ENCODE results near the gene IL18RAP.

The IL18RAP gene

GRCh38 chr2:102420290-102420689 lies 2.7 kb upstream of the IL18RAP start:
- H3K27ac ChIP-seq (ENCODE audit: low read depth, low read length), result no peak overlapping the region
- no peaks in the 10 kb centered on the region for H3K4me1 ChIP-seq (ENCODE audit: control insufficient read depth in 5 of 5, insufficient read depth in 5 of 5, low read length in 5 of 5)
- H3K4me3 ChIP-seq (ENCODE audit: low read depth in 1 of 5, low read length in 5 of 5), result no peak overlapping the region
- H3K9ac ChIP-seq (ENCODE audit: low read length in 5 of 5), result no peak overlapping the region
- no peaks in the 10 kb centered on the region for H3K36me3 ChIP-seq (ENCODE audit: control insufficient read depth in 5 of 5, insufficient read depth in 5 of 5, low read length in 5 of 5)
- H3K27me3 ChIP-seq (ENCODE audit: control insufficient read depth in 5 of 5, insufficient read depth in 4 of 5, low read length in 5 of 5), result no peaks in the 10 kb centered on the region
- H3K9me3 ChIP-seq (ENCODE audit: control insufficient read depth in 5 of 5, low read length in 5 of 5), result no peaks in the 10 kb centered on the region

- Histone ChIP-seq H3K9ac (ENCODE audit: low read length in 5 of 5) (no peak overlapping the region), H3K27me3 (ENCODE audit: control insufficient read depth in 5 of 5, insufficient read depth in 4 of 5, low read length in 5 of 5) (no peaks in the 10 kb centered on the region), H3K36me3 (ENCODE audit: control insufficient read depth in 5 of 5, insufficient read depth in 5 of 5, low read length in 5 of 5) (no peaks in the 10 kb centered on the region), H3K27ac (ENCODE audit: low read depth, low read length) (no peak overlapping the region), H3K9me3 (ENCODE audit: control insufficient read depth in 5 of 5, low read length in 5 of 5) (no peaks in the 10 kb centered on the region), H3K4me3 (ENCODE audit: low read depth in 1 of 5, low read length in 5 of 5) (no peak overlapping the region), H3K4me1 (ENCODE audit: control insufficient read depth in 5 of 5, insufficient read depth in 5 of 5, low read length in 5 of 5) (no peaks in the 10 kb centered on the region)
These were observed 835 bp upstream of the IL18RAP start for GRCh38 chr2:102421890-102422759.

GRCh38 chr2:102423368-102423767 lies 408 bp downstream of the IL18RAP start:
- Histone ChIP-seq H3K27ac (ENCODE audit: low read depth, low read length) (no peak overlapping the region), H3K36me3 (ENCODE audit: control insufficient read depth in 5 of 5, insufficient read depth in 5 of 5, low read length in 5 of 5) (no peaks in the 10 kb centered on the region), H3K4me1 (ENCODE audit: control insufficient read depth in 5 of 5, insufficient read depth in 5 of 5, low read length in 5 of 5) (no peaks in the 10 kb centered on the region), H3K27me3 (ENCODE audit: control insufficient read depth in 5 of 5, insufficient read depth in 4 of 5, low read length in 5 of 5) (no peaks in the 10 kb centered on the region), H3K9ac (ENCODE audit: low read length in 5 of 5) (no peak overlapping the region), H3K9me3 (ENCODE audit: control insufficient read depth in 5 of 5, low read length in 5 of 5) (no peaks in the 10 kb centered on the region), H3K4me3 (ENCODE audit: low read depth in 1 of 5, low read length in 5 of 5) (no peak overlapping the region)

GRCh38 chr2:102424754-102425153 lies 1.8 kb downstream of the IL18RAP start:
- no peaks in the 10 kb centered on the region for H3K36me3 ChIP-seq (ENCODE audit: control insufficient read depth in 5 of 5, insufficient read depth in 5 of 5, low read length in 5 of 5)
- H3K9ac ChIP-seq (ENCODE audit: low read length in 5 of 5), result no peak overlapping the region
- H3K9me3 ChIP-seq (ENCODE audit: control insufficient read depth in 5 of 5, low read length in 5 of 5), result peaks cover 0 to 2% (median 0%) of the 10 kb centered on the region in 5 donors
- H3K4me3 ChIP-seq (ENCODE audit: low read depth in 1 of 5, low read length in 5 of 5), result no peak overlapping the region
- no peaks in the 10 kb centered on the region for H3K4me1 ChIP-seq (ENCODE audit: control insufficient read depth in 5 of 5, insufficient read depth in 5 of 5, low read length in 5 of 5)
- no peaks in the 10 kb centered on the region for H3K27me3 ChIP-seq (ENCODE audit: control insufficient read depth in 5 of 5, insufficient read depth in 4 of 5, low read length in 5 of 5)
- no peak overlapping the region for H3K27ac ChIP-seq (ENCODE audit: low read depth, low read length)

GRCh38 chr2:102425441-102426132 lies 2.6 kb downstream of the IL18RAP start:
- Histone ChIP-seq H3K27ac (ENCODE audit: low read depth, low read length) (no peak overlapping the region), H3K4me3 (ENCODE audit: low read depth in 1 of 5, low read length in 5 of 5) (no peak overlapping the region), H3K9me3 (ENCODE audit: control insufficient read depth in 5 of 5, low read length in 5 of 5) (peaks cover 0 to 2% (median 0%) of the 10 kb centered on the region in 5 donors), H3K36me3 (ENCODE audit: control insufficient read depth in 5 of 5, insufficient read depth in 5 of 5, low read length in 5 of 5) (no peaks in the 10 kb centered on the region), H3K9ac (ENCODE audit: low read length in 5 of 5) (no peak overlapping the region), H3K4me1 (ENCODE audit: control insufficient read depth in 5 of 5, insufficient read depth in 5 of 5, low read length in 5 of 5) (no peaks in the 10 kb centered on the region), H3K27me3 (ENCODE audit: control insufficient read depth in 5 of 5, insufficient read depth in 4 of 5, low read length in 5 of 5) (no peaks in the 10 kb centered on the region)

- Histone ChIP-seq H3K36me3 (ENCODE audit: control insufficient read depth in 5 of 5, insufficient read depth in 5 of 5, low read length in 5 of 5) (no peaks in the 10 kb centered on the region), H3K9me3 (ENCODE audit: control insufficient read depth in 5 of 5, low read length in 5 of 5) (peaks cover 0 to 2% (median 0%) of the 10 kb centered on the region in 5 donors), H3K27me3 (ENCODE audit: control insufficient read depth in 5 of 5, insufficient read depth in 4 of 5, low read length in 5 of 5) (peaks cover 0 to 4% (median 0%) of the 10 kb centered on the region in 5 donors), H3K4me1 (ENCODE audit: control insufficient read depth in 5 of 5, insufficient read depth in 5 of 5, low read length in 5 of 5) (no peaks in the 10 kb centered on the region), H3K9ac (ENCODE audit: low read length in 5 of 5) (no peak overlapping the region), H3K4me3 (ENCODE audit: low read depth in 1 of 5, low read length in 5 of 5) (no peak overlapping the region), H3K27ac (ENCODE audit: low read depth, low read length) (no peak overlapping the region)
These were observed 4.3 kb downstream of the IL18RAP start for GRCh38 chr2:102427249-102427648.

- no peak overlapping the region for H3K9ac ChIP-seq (ENCODE audit: low read length in 5 of 5)
- H3K27me3 ChIP-seq (ENCODE audit: control insufficient read depth in 5 of 5, insufficient read depth in 4 of 5, low read length in 5 of 5), result peaks cover 0 to 4% (median 0%) of the 10 kb centered on the region in 5 donors
- H3K36me3 ChIP-seq (ENCODE audit: control insufficient read depth in 5 of 5, insufficient read depth in 5 of 5, low read length in 5 of 5), result no peaks in the 10 kb centered on the region
- no peak overlapping the region for H3K27ac ChIP-seq (ENCODE audit: low read depth, low read length)
- H3K9me3 ChIP-seq (ENCODE audit: control insufficient read depth in 5 of 5, low read length in 5 of 5), result peaks cover 0 to 2% (median 0%) of the 10 kb centered on the region in 5 donors
- H3K4me3 ChIP-seq (ENCODE audit: low read depth in 1 of 5, low read length in 5 of 5), result no peak overlapping the region
- H3K4me1 ChIP-seq (ENCODE audit: control insufficient read depth in 5 of 5, insufficient read depth in 5 of 5, low read length in 5 of 5), result no peaks in the 10 kb centered on the region
These were observed 5.6 kb downstream of the IL18RAP start for GRCh38 chr2:102428573-102428972.

GRCh38 chr2:102432386-102432785 lies 9.4 kb downstream of the IL18RAP start:
- peaks cover 0 to 8% (median 0%) of the 10 kb centered on the region in 5 donors for H3K4me1 ChIP-seq (ENCODE audit: control insufficient read depth in 5 of 5, insufficient read depth in 5 of 5, low read length in 5 of 5)

GRCh38 chr2:102433973-102434654 lies 11.2 kb downstream of the IL18RAP start:
- peaks cover 0 to 8% (median 0%) of the 10 kb centered on the region in 5 donors for H3K4me1 ChIP-seq (ENCODE audit: control insufficient read depth in 5 of 5, insufficient read depth in 5 of 5, low read length in 5 of 5)
- no peaks in the 10 kb centered on the region for H3K9me3 ChIP-seq (ENCODE audit: control insufficient read depth in 5 of 5, low read length in 5 of 5)
- no peak overlapping the region for H3K27ac ChIP-seq (ENCODE audit: low read depth, low read length)
- peaks cover 0 to 4% (median 0%) of the 10 kb centered on the region in 5 donors for H3K27me3 ChIP-seq (ENCODE audit: control insufficient read depth in 5 of 5, insufficient read depth in 4 of 5, low read length in 5 of 5)
- H3K9ac ChIP-seq (ENCODE audit: low read length in 5 of 5), result no peak overlapping the region
- H3K4me3 ChIP-seq (ENCODE audit: low read depth in 1 of 5, low read length in 5 of 5), result no peak overlapping the region
- no peaks in the 10 kb centered on the region for H3K36me3 ChIP-seq (ENCODE audit: control insufficient read depth in 5 of 5, insufficient read depth in 5 of 5, low read length in 5 of 5)

More at GRCh38 chr2:102432386-102432785, 9.4 kb downstream of the IL18RAP start:
- H3K4me3 ChIP-seq (ENCODE audit: low read depth in 1 of 5, low read length in 5 of 5), result no peak overlapping the region
- no peak overlapping the region for H3K9ac ChIP-seq (ENCODE audit: low read length in 5 of 5)
- H3K9me3 ChIP-seq (ENCODE audit: control insufficient read depth in 5 of 5, low read length in 5 of 5), result peaks cover 0 to 2% (median 0%) of the 10 kb centered on the region in 5 donors
- no peaks in the 10 kb centered on the region for H3K36me3 ChIP-seq (ENCODE audit: control insufficient read depth in 5 of 5, insufficient read depth in 5 of 5, low read length in 5 of 5)
- peaks cover 0 to 4% (median 0%) of the 10 kb centered on the region in 5 donors for H3K27me3 ChIP-seq (ENCODE audit: control insufficient read depth in 5 of 5, insufficient read depth in 4 of 5, low read length in 5 of 5)
- H3K27ac ChIP-seq (ENCODE audit: low read depth, low read length), result no peak overlapping the region

All from subcutaneous abdominal adipose tissue (tissue), 5 donors.